HCT116 (cell line): ENCODE results near the gene TACR2. TPM values are rescaled to one million over a fixed set of nuclear protein-coding genes. Genes with fewer than 3 reads are reported as not detected.

Experiments
- ATAC-seq: fragments of 200-7000 bp; cut with Tn5 transposase; 2 replicates; pipeline ENCODE4 v1.9.1; 2020; ENCODE audit warnings: mild to moderate bottlenecking, moderate library complexity
- BruUV-seq: library from RNA; stranded (reverse); fragments of 400-500 nt; replicated peaks from 2 replicates; lab custom pipeline; 2021; lab: Mats Ljungman, UMichigan
- CTCF ChIA-PET: fragments of 300-600 bp; sonication (Branson Sonifier 250); formaldehyde crosslinking; loops from one replicate; lab custom pipeline; 2021; ENCODE audit warnings: antibody characterized with exemption; lab: Charles Lee
- POLR2A ChIA-PET: fragments of 300-600, 350-600 bp; sonication (Branson Sonifier 250); formaldehyde crosslinking; loops from one replicate; lab custom pipeline; 2021; ENCODE audit warnings: antibody characterized with exemption; lab: Charles Lee
- RAD21 ChIA-PET, 2 experiments: fragments of 300-600 bp; sonication (Branson Sonifier 250); formaldehyde crosslinking; loops; one replicate each; lab custom pipeline; 2023; ENCODE audit warnings: low total read pairs in 2 of 2; ENCODE audit not compliant: uncharacterized antibody in 2 of 2, unreplicated experiment in 2 of 2, low non-redundant PET in 1 of 2; lab: Charles Lee
- DNase-seq: peaks from one replicate; pipeline ENCODE4 v3.0.0-alpha.2; 2010; ENCODE audit warnings: low read depth, low spot score
- H2AFZ ChIP-seq: fragments of 200-600 bp; shearing (Covaris generic), sonication (generic); 2 replicates; pipeline ENCODE4 v1.6.1; 2017; ENCODE audit warnings: low read depth, mixed run types, mixed read lengths, antibody characterized with exemption, low read length; ENCODE audit not compliant: poor library complexity, severe bottlenecking
- H3K27ac ChIP-seq: 2 replicates; pipeline ENCODE4 v1.5.1; 2012; ENCODE audit warnings: low read depth, low read length
- H3K27me3 ChIP-seq: fragments of 200-600 bp; sonication (generic); 2 replicates; pipeline ENCODE4 v1.6.1; 2016; ENCODE audit warnings: mixed run types, low read length, mixed read lengths; ENCODE audit not compliant: insufficient read depth
- H3K36me3 ChIP-seq, 2 experiments: fragments of 200-500 bp in 1 of 2; fragments of 200-600 bp in 1 of 2; sonication (Bioruptor generic) in 1 of 2; sonication (generic) in 1 of 2; 2 replicates each; pipeline versions ENCODE4 v1.5.1 to v1.6.1; 2014 to 2016; ENCODE audit warnings: low read length in 2 of 2, inconsistent platforms in 1 of 2, mixed read lengths in 1 of 2, mixed run types in 1 of 2; ENCODE audit not compliant: insufficient read depth in 2 of 2, control insufficient read depth in 1 of 2
- H3K4me1 ChIP-seq, 2 experiments: fragments of 200-600 bp in 1 of 2; sonication (generic) in 1 of 2; 2 replicates each; pipeline versions ENCODE4 v1.5.1 to v1.6.1; 2012 to 2017; ENCODE audit warnings: low read length in 2 of 2, inconsistent platforms in 1 of 2, mild to moderate bottlenecking in 1 of 2, mixed read lengths in 1 of 2, mixed run types in 1 of 2, moderate library complexity in 1 of 2; ENCODE audit not compliant: insufficient read depth in 2 of 2, control insufficient read depth in 1 of 2
- H3K4me2 ChIP-seq: fragments of 200-600 bp; sonication (generic); 2 replicates; pipeline ENCODE4 v1.6.1; 2017; ENCODE audit warnings: mixed run types, low read length, mixed read lengths
- H3K4me3 ChIP-seq, 2 experiments: fragments of 200-600 bp in 1 of 2; sonication (generic) in 1 of 2; replicated peaks in 1 of 2; 2 replicates each; pipeline ENCODE4 v1.5.1; 2011 to 2016; ENCODE audit warnings: low read length in 2 of 2, control low read depth in 1 of 2, low read depth in 1 of 2, mild to moderate bottlenecking in 1 of 2, mixed read lengths in 1 of 2, mixed run types in 1 of 2
- H3K79me2 ChIP-seq: fragments of 200-600 bp; sonication (generic); 2 replicates; pipeline ENCODE4 v1.6.1; 2017; ENCODE audit warnings: mild to moderate bottlenecking, mixed run types, low read length, moderate library complexity, mixed read lengths; ENCODE audit not compliant: insufficient read depth
- H3K9ac ChIP-seq: fragments of 200-600 bp; sonication (generic); 2 replicates; pipeline ENCODE4 v1.6.1; 2016; ENCODE audit warnings: low read length, mixed read lengths
- H3K9me2 ChIP-seq: fragments of 200-600 bp; sonication (generic), shearing (Covaris generic); 2 replicates; pipeline ENCODE4 v1.6.1; 2017; ENCODE audit warnings: mixed run types, mild to moderate bottlenecking, moderate library complexity; ENCODE audit not compliant: insufficient read depth
- H3K9me3 ChIP-seq, 2 experiments: fragments of 200-500 bp in 1 of 2; fragments of 200-600 bp in 1 of 2; sonication (Bioruptor generic) in 1 of 2; sonication (generic) in 1 of 2; 2 replicates each; pipeline ENCODE4 v1.6.1; 2014 to 2017; ENCODE audit warnings: low read length in 2 of 2, mixed read lengths in 2 of 2, inconsistent platforms in 1 of 2, low read depth in 1 of 2, mild to moderate bottlenecking in 1 of 2, mixed run types in 1 of 2, moderate library complexity in 1 of 2; ENCODE audit not compliant: control insufficient read depth in 1 of 2, insufficient read depth in 1 of 2
- H4K20me1 ChIP-seq: fragments of 200-600 bp; sonication (generic), shearing (Covaris generic); 2 replicates; pipeline ENCODE4 v1.6.1; 2017; ENCODE audit warnings: mixed run types, mild to moderate bottlenecking, moderate library complexity; ENCODE audit not compliant: insufficient read depth
- ATF3 ChIP-seq: IDR thresholded peaks from 2 replicates; pipeline ENCODE4 v1.6.1; 2012
- CBX3 ChIP-seq: IDR thresholded peaks from 2 replicates; pipeline ENCODE4 v1.6.1; 2012; ENCODE audit warnings: low read depth
- CEBPB ChIP-seq: IDR thresholded peaks from 2 replicates; pipeline ENCODE4 v1.6.1; 2012; ENCODE audit warnings: low read depth
- EGR1 ChIP-seq: IDR thresholded peaks from 2 replicates; pipeline ENCODE4 v1.6.1; 2012; ENCODE audit warnings: low read depth
- ELF1 ChIP-seq: IDR thresholded peaks from 2 replicates; pipeline ENCODE4 v1.6.1; 2012; ENCODE audit warnings: low read depth, borderline replicate concordance
- EZH2 ChIP-seq: fragments of 200-600 bp; sonication (generic); IDR thresholded peaks from 2 replicates; pipeline ENCODE4 v1.6.1; 2017; ENCODE audit warnings: antibody characterized with exemption, mixed run types
- EZH2phosphoT487 ChIP-seq: fragments of 200-600 bp; IDR thresholded peaks from 2 replicates; pipeline ENCODE4 v1.6.1; 2018; ENCODE audit warnings: antibody characterized with exemption, borderline replicate concordance
- FOSL1 ChIP-seq: IDR thresholded peaks from 2 replicates; pipeline ENCODE4 v1.6.1; 2012; ENCODE audit warnings: low read depth
- JUND ChIP-seq: IDR thresholded peaks from 2 replicates; pipeline ENCODE4 v1.6.1; 2012
- MAX ChIP-seq: IDR thresholded peaks from 2 replicates; pipeline ENCODE4 v1.6.1; 2012
- POLR2A ChIP-seq: IDR thresholded peaks from 2 replicates; pipeline ENCODE4 v1.7.0; 2011; ENCODE audit warnings: borderline replicate concordance; ENCODE audit not compliant: insufficient read depth, insufficient read length; ENCODE audit errors: extremely low read depth
- RAD21 ChIP-seq: IDR thresholded peaks from 2 replicates; pipeline ENCODE4 v1.6.1; 2012; ENCODE audit warnings: low read depth, mild to moderate bottlenecking
- SIN3A ChIP-seq: IDR thresholded peaks from 2 replicates; pipeline ENCODE4 v1.6.1; 2012; ENCODE audit warnings: low read depth
- SP1 ChIP-seq: IDR thresholded peaks from 2 replicates; pipeline ENCODE4 v1.6.1; 2012; ENCODE audit warnings: low read depth
- SRF ChIP-seq: IDR thresholded peaks from 2 replicates; pipeline ENCODE4 v1.6.1; 2012; ENCODE audit warnings: low read depth
- YY1 ChIP-seq: IDR thresholded peaks from 2 replicates; pipeline ENCODE4 v1.6.1; 2011; ENCODE audit warnings: low read length, low read depth, moderate library complexity, mild to moderate bottlenecking; ENCODE audit not compliant: insufficient replicate concordance; ENCODE audit errors: extremely low read depth
- ZBTB33 ChIP-seq: IDR thresholded peaks from 2 replicates; pipeline ENCODE4 v1.6.1; 2011; ENCODE audit warnings: mild to moderate bottlenecking, low read length, moderate library complexity; ENCODE audit not compliant: insufficient replicate concordance; ENCODE audit errors: extremely low read depth
- intact Hi-C: fragments of 100-400 bp; cut with micrococcal nuclease; formaldehyde crosslinking; loops from 2 replicates; pipeline ENCODE4 v1.10.0; 2022
- total RNA-seq: library from RNA; stranded (reverse); gene quantifications from one replicate; pipeline ENCODE4 v1.2.1, GENCODE V29; 2021; ENCODE audit not compliant: unreplicated experiment
- TF ChIP-seq, protein P1 (sequence below): IDR thresholded peaks from 2 replicates; pipeline ENCODE4 v1.6.1; 2012; ENCODE audit warnings: low read depth
- TF ChIP-seq, protein P2 (sequence below), 3 experiments: fragments of 200-600 bp in 1 of 3; sonication (generic) in 1 of 3; IDR thresholded peaks in 2 of 3; conservative IDR thresholded peaks in 1 of 3; 2 replicates each; pipeline ENCODE4 v1.5.1; 2012 to 2017; ENCODE audit warnings: low read depth in 2 of 3, low read length in 2 of 3, antibody characterized with exemption in 1 of 3, borderline replicate concordance in 1 of 3, control low read depth in 1 of 3, mild to moderate bottlenecking in 1 of 3, mixed read lengths in 1 of 3, mixed run types in 1 of 3, moderate library complexity in 1 of 3; ENCODE audit not compliant: insufficient read depth in 1 of 3

TACR2 gene
- total RNA-seq, 1 experiment from 2014 or later, result not detected

DNA sequence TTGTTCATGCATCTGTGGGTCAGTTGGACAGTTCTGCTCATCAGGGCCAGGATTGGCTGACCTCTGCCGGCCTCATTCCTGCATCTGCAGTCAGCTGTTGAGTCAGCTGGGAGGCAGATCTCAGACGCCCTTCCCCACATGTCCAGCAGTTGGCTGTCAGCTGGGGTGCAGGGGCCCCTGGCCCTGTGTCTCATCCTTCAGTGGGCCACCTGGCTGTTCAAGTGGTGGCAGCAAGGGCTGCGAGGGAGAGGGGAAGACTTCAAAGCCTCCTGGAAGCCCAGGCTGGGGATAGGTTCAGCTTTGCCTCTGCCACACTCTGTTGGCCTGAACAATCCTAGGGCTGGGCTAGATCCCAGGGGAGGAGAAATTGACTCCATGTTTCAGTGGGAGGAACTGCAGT, 33.2 kb downstream of the TACR2 start (continued):
- TF ChIP-seq ZBTB33, result no peak
- no peak for TF ChIP-seq FOSL1
- TF ChIP-seq CBX3, result no peak
- no peak for TF ChIP-seq MAX
- TF ChIP-seq EGR1, result no peak
- no peak for TF ChIP-seq ATF3

DNA sequence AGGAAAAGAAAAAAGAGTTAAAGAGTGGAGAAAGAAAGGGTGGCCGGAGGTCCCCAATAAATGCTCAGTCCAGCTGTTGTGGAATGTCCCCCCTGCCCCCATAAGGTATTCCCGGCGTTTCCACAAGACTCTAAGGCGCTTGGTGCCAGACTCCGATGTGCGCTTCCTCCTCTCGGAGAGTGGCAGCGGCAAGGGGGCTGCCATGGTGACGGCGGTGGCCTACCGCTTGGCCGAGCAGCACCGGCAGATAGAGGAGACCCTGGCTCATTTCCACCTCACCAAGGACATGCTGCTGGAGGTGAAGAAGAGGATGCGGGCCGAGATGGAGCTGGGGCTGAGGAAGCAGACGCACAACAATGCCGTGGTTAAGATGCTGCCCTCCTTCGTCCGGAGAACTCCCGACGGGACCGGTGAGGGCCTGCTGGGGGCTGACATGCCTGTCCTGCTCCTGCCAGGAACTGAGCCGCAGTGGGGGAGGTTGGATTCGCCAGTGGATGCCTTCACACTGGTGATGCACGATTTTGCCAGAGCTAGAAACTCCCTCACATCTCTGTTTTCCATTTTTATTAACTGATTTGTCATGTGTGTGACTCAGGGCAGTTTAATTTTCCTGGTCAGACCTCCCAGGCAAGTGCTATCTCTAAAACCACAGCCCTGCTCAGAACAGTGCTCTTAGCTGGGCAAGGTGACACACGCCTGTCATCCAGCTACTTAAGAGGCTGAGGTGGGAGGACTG, 34.2 kb downstream of the TACR2 start:
- ChIA-PET RAD21 (no interaction called here), POLR2A (no interaction called here), CTCF (no interaction called here)
- H3K9ac ChIP-seq, result no peak overlapping the region
- DNase-seq, result no peak
- H3K79me2 ChIP-seq, result no peaks in the 10 kb centered on the region
- no peak for ATAC-seq
- no peak overlapping the region for H3K4me2 ChIP-seq
- no peaks in the 10 kb centered on the region for H3K9me3 ChIP-seq
- no peak overlapping the region for H2AFZ ChIP-seq
- H4K20me1 ChIP-seq, result no peaks in the 10 kb centered on the region
- no peaks in the 10 kb centered on the region for H3K27me3 ChIP-seq
- intact Hi-C loops, result no loop called here
- H3K9me2 ChIP-seq, result no peaks in the 10 kb centered on the region
- H3K36me3 ChIP-seq, result peaks cover 5 to 17% of the 10 kb centered on the region in 2 experiments
- no TSS peak for BruUV-seq
- no peak overlapping the region for H3K27ac ChIP-seq
- no peak overlapping the region for H3K4me3 ChIP-seq
- no peaks in the 10 kb centered on the region for H3K4me1 ChIP-seq
- TF ChIP-seq EZH2phosphoT487, result no peak
- TF ChIP-seq SRF, result no peak
- TF ChIP-seq SP1, result no peak
- TF ChIP-seq RAD21, result no peak
- TF ChIP-seq, protein P1, sequence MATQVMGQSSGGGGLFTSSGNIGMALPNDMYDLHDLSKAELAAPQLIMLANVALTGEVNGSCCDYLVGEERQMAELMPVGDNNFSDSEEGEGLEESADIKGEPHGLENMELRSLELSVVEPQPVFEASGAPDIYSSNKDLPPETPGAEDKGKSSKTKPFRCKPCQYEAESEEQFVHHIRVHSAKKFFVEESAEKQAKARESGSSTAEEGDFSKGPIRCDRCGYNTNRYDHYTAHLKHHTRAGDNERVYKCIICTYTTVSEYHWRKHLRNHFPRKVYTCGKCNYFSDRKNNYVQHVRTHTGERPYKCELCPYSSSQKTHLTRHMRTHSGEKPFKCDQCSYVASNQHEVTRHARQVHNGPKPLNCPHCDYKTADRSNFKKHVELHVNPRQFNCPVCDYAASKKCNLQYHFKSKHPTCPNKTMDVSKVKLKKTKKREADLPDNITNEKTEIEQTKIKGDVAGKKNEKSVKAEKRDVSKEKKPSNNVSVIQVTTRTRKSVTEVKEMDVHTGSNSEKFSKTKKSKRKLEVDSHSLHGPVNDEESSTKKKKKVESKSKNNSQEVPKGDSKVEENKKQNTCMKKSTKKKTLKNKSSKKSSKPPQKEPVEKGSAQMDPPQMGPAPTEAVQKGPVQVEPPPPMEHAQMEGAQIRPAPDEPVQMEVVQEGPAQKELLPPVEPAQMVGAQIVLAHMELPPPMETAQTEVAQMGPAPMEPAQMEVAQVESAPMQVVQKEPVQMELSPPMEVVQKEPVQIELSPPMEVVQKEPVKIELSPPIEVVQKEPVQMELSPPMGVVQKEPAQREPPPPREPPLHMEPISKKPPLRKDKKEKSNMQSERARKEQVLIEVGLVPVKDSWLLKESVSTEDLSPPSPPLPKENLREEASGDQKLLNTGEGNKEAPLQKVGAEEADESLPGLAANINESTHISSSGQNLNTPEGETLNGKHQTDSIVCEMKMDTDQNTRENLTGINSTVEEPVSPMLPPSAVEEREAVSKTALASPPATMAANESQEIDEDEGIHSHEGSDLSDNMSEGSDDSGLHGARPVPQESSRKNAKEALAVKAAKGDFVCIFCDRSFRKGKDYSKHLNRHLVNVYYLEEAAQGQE, result no peak
- no peak for TF ChIP-seq YY1
- no peak for TF ChIP-seq ELF1
- TF ChIP-seq EZH2, result no peak
- TF ChIP-seq SIN3A, result no peak
- TF ChIP-seq JUND, result no peak
- TF ChIP-seq EGR1, result no peak
- no peak for TF ChIP-seq POLR2A
- TF ChIP-seq CBX3, result no peak
- no peak for TF ChIP-seq CEBPB
- no peak for TF ChIP-seq FOSL1
- TF ChIP-seq, protein P2, sequence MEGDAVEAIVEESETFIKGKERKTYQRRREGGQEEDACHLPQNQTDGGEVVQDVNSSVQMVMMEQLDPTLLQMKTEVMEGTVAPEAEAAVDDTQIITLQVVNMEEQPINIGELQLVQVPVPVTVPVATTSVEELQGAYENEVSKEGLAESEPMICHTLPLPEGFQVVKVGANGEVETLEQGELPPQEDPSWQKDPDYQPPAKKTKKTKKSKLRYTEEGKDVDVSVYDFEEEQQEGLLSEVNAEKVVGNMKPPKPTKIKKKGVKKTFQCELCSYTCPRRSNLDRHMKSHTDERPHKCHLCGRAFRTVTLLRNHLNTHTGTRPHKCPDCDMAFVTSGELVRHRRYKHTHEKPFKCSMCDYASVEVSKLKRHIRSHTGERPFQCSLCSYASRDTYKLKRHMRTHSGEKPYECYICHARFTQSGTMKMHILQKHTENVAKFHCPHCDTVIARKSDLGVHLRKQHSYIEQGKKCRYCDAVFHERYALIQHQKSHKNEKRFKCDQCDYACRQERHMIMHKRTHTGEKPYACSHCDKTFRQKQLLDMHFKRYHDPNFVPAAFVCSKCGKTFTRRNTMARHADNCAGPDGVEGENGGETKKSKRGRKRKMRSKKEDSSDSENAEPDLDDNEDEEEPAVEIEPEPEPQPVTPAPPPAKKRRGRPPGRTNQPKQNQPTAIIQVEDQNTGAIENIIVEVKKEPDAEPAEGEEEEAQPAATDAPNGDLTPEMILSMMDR (IDR thresholded peaks at IDR 0.05 in 2 of 3, conservative IDR thresholded peaks at IDR 0.05 in 1 of 3; ENCODE audit: borderline replicate concordance in 1 of 3, insufficient read depth in 1 of 3, low read depth in 2 of 3, low read length in 2 of 3), result no peak
